IMR-90 (cell line): ENCODE results near the gene ZDHHC18. TPM values are rescaled to one million over a fixed set of nuclear protein-coding genes. Genes with fewer than 3 reads are reported as not detected.

Experiments
- ATAC-seq: fragments of 200-7000 bp; cut with Tn5 transposase; 2 replicates; pipeline ENCODE4 v1.9.1; 2020; ENCODE audit warnings: low read depth, mild to moderate bottlenecking, moderate library complexity
- BruUV-seq: library from RNA; stranded (reverse); fragments of 400-500 nt; replicated peaks from 2 replicates; lab custom pipeline; 2021; lab: Mats Ljungman, UMichigan
- CTCF ChIA-PET: fragments of 300-600 bp; formaldehyde crosslinking; extraction: SDS; loops from one replicate; lab custom pipeline; 2021; ENCODE audit warnings: antibody characterized with exemption; lab: Yijun Ruan, JAX
- POLR2A ChIA-PET: fragments of 300-600 bp; sonication (Branson Sonifier 250); formaldehyde crosslinking; loops from one replicate; lab custom pipeline; 2022; ENCODE audit warnings: antibody characterized with exemption; ENCODE audit not compliant: unreplicated experiment; lab: Charles Lee
- DNase-seq: peaks from one replicate; pipeline ENCODE4 v3.0.0; 2013
- H2AFZ ChIP-seq: replicated peaks from 2 replicates; pipeline ENCODE3; 2013; ENCODE audit warnings: low read length, mild to moderate bottlenecking; ENCODE audit not compliant: poor library complexity
- H2AK5ac ChIP-seq: 2 replicates; pipeline ENCODE4 v1.6.1; 2013; ENCODE audit warnings: low read depth, low read length, inconsistent platforms
- H2AK9ac ChIP-seq: replicated peaks from 2 replicates; pipeline ENCODE3; 2013; ENCODE audit warnings: mild to moderate bottlenecking, low read depth, low read length, moderate library complexity; ENCODE audit not compliant: poor library complexity
- H2BK120ac ChIP-seq: 2 replicates; pipeline ENCODE4 v1.6.1; 2013; ENCODE audit warnings: low read depth, low read length, inconsistent platforms
- H2BK15ac ChIP-seq: 3 replicates; pipeline ENCODE4 v1.6.1; 2013; ENCODE audit warnings: low read depth, low read length, inconsistent platforms
- H2BK20ac ChIP-seq: 2 replicates; pipeline ENCODE4 v1.6.1; 2013; ENCODE audit warnings: low read depth, mild to moderate bottlenecking, inconsistent platforms, low read length, moderate library complexity
- H2BK5ac ChIP-seq: 2 replicates; pipeline ENCODE4 v1.6.1; 2013; ENCODE audit warnings: mild to moderate bottlenecking, low read depth, low read length, inconsistent platforms; ENCODE audit not compliant: poor library complexity, severe bottlenecking
- H3K14ac ChIP-seq: replicated peaks from 2 replicates; pipeline ENCODE4 v1.6.1; 2013; ENCODE audit warnings: low read depth, low read length, inconsistent platforms
- H3K18ac ChIP-seq: 2 replicates; pipeline ENCODE4 v1.6.1; 2013; ENCODE audit warnings: low read depth, low read length, control low read depth
- H3K23ac ChIP-seq: 2 replicates; pipeline ENCODE4 v1.6.1; 2013; ENCODE audit warnings: low read depth, low read length, inconsistent platforms
- H3K27ac ChIP-seq: 2 replicates; pipeline ENCODE4 v1.5.1; 2013; ENCODE audit warnings: mild to moderate bottlenecking, control low read depth, low read length; ENCODE audit not compliant: insufficient read depth
- H3K27me3 ChIP-seq: 2 replicates; pipeline ENCODE4 v1.6.1; 2013; ENCODE audit warnings: low read length; ENCODE audit not compliant: control insufficient read depth, insufficient read depth
- H3K36me3 ChIP-seq: 2 replicates; pipeline ENCODE4 v1.6.1; 2013; ENCODE audit warnings: low read length, mixed read lengths; ENCODE audit not compliant: control insufficient read depth, insufficient read depth
- H3K4ac ChIP-seq: 2 replicates; pipeline ENCODE4 v1.6.1; 2013; ENCODE audit warnings: low read depth, low read length, inconsistent platforms
- H3K4me1 ChIP-seq: 2 replicates; pipeline ENCODE4 v1.6.1; 2013; ENCODE audit warnings: low read length, mixed read lengths; ENCODE audit not compliant: control insufficient read depth, insufficient read depth
- H3K4me2 ChIP-seq: 2 replicates; pipeline ENCODE4 v1.6.1; 2013; ENCODE audit warnings: low read depth, mild to moderate bottlenecking, control low read depth, low read length, moderate library complexity
- H3K4me3 ChIP-seq: 2 replicates; pipeline ENCODE4 v1.5.1; 2013; ENCODE audit warnings: low read depth, mild to moderate bottlenecking, control low read depth, low read length, moderate library complexity; ENCODE audit not compliant: insufficient read depth
- H3K56ac ChIP-seq: 2 replicates; pipeline ENCODE4 v1.6.1; 2013; ENCODE audit warnings: low read length, inconsistent platforms; ENCODE audit not compliant: insufficient read depth; ENCODE audit errors: extremely low read depth
- H3K79me1 ChIP-seq, 2 experiments: 2 replicates each; pipeline ENCODE4 v1.6.1; 2013; ENCODE audit warnings: low read length in 2 of 2, inconsistent platforms in 1 of 2, low read depth in 1 of 2
- H3K9ac ChIP-seq: 2 replicates; pipeline ENCODE4 v1.6.1; 2013; ENCODE audit warnings: low read depth, low read length, control low read depth
- H3K9me1 ChIP-seq: 2 replicates; pipeline ENCODE4 v1.6.1; 2013; ENCODE audit warnings: low read length, inconsistent platforms; ENCODE audit not compliant: insufficient read depth
- H3K9me3 ChIP-seq: 2 replicates; pipeline ENCODE4 v1.6.1; 2013; ENCODE audit warnings: low read length; ENCODE audit not compliant: control insufficient read depth, insufficient read depth
- H4K20me1 ChIP-seq: 2 replicates; pipeline ENCODE4 v1.6.1; 2013; ENCODE audit warnings: low read length, inconsistent platforms; ENCODE audit not compliant: insufficient read depth
- H4K5ac ChIP-seq: 2 replicates; pipeline ENCODE4 v1.6.1; 2013; ENCODE audit warnings: mild to moderate bottlenecking, low read depth, low read length, control low read depth
- H4K8ac ChIP-seq, 2 experiments: 2 replicates each; pipeline ENCODE4 v1.6.1; 2013; ENCODE audit warnings: low read depth in 2 of 2, low read length in 2 of 2, control low read depth in 1 of 2, inconsistent platforms in 1 of 2
- H4K91ac ChIP-seq: 2 replicates; pipeline ENCODE4 v1.6.1; 2013; ENCODE audit warnings: low read depth, low read length, inconsistent platforms; ENCODE audit not compliant: insufficient read depth
- BHLHE40 ChIP-seq: fragments of 150-350 bp; IDR thresholded peaks from 2 replicates; pipeline ENCODE4 v1.6.1; 2016; ENCODE audit warnings: mild to moderate bottlenecking, low read depth, low read length
- CEBPB ChIP-seq: IDR thresholded peaks from 2 replicates; pipeline ENCODE4 v1.6.1; 2012; ENCODE audit warnings: low read depth, low read length, improper control_type of control experiment
- CHD1 ChIP-seq: IDR thresholded peaks from 2 replicates; pipeline ENCODE4 v1.6.1; 2012; ENCODE audit warnings: low read depth, low read length, improper control_type of control experiment
- CTCF ChIP-seq: conservative IDR thresholded peaks from 2 replicates; pipeline ENCODE4 v1.5.1; 2012; ENCODE audit warnings: mild to moderate bottlenecking, low read depth, low read length, improper control_type of control experiment
- ELK1 ChIP-seq: fragments of 150-350 bp; IDR thresholded peaks from 2 replicates; pipeline ENCODE4 v1.6.1; 2016; ENCODE audit warnings: low read depth, mild to moderate bottlenecking, low read length, moderate library complexity, borderline replicate concordance
- FOS ChIP-seq: fragments of 150-350 bp; IDR thresholded peaks from 2 replicates; pipeline ENCODE4 v1.6.1; 2016; ENCODE audit warnings: low read depth, low read length
- MAFK ChIP-seq: IDR thresholded peaks from 2 replicates; pipeline ENCODE4 v1.6.1; 2012; ENCODE audit warnings: low read depth, low read length, improper control_type of control experiment
- MAZ ChIP-seq: IDR thresholded peaks from 2 replicates; pipeline ENCODE4 v1.6.1; 2012; ENCODE audit warnings: low read depth, mild to moderate bottlenecking, low read length, improper control_type of control experiment, moderate library complexity, borderline replicate concordance
- MXI1 ChIP-seq: IDR thresholded peaks from 2 replicates; pipeline ENCODE4 v1.6.1; 2012; ENCODE audit warnings: low read depth, mild to moderate bottlenecking, low read length, moderate library complexity, borderline replicate concordance
- NFE2L2 ChIP-seq: fragments of 150-350 bp; IDR thresholded peaks from 2 replicates; pipeline ENCODE4 v1.6.1; 2016; ENCODE audit warnings: low read depth, mild to moderate bottlenecking, low read length
- POLR2A ChIP-seq: IDR thresholded peaks from 2 replicates; pipeline ENCODE4 v1.6.1; 2012; ENCODE audit warnings: mild to moderate bottlenecking, low read depth, low read length
- RAD21 ChIP-seq: IDR thresholded peaks from 2 replicates; pipeline ENCODE4 v1.6.1; 2012; ENCODE audit warnings: low read length, improper control_type of control experiment
- RCOR1 ChIP-seq: IDR thresholded peaks from 2 replicates; pipeline ENCODE4 v1.6.1; 2012; ENCODE audit warnings: mild to moderate bottlenecking, low read length, improper control_type of control experiment; ENCODE audit not compliant: insufficient replicate concordance
- RFX5 ChIP-seq: IDR thresholded peaks from 2 replicates; pipeline ENCODE4 v1.8.0; 2012; ENCODE audit warnings: low read depth, mild to moderate bottlenecking, low read length, moderate library complexity
- SMC3 ChIP-seq: fragments of 150-350 bp; IDR thresholded peaks from 2 replicates; pipeline ENCODE4 v1.6.1; 2016; ENCODE audit warnings: low read depth, mild to moderate bottlenecking, antibody characterized with exemption, low read length, moderate library complexity
- USF2 ChIP-seq: fragments of 150-350 bp; IDR thresholded peaks from 2 replicates; pipeline ENCODE4 v1.6.1; 2017; ENCODE audit warnings: mild to moderate bottlenecking, antibody characterized with exemption, low read length, low read depth
- WGBS, 2 experiments: methylation state at CpG; one replicate each; pipeline versions ENCODE4 v1.1.5 to v1.1.7; 2013; ENCODE audit warnings: missing lambda C conversion rate in 2 of 2; ENCODE audit not compliant: insufficient read length in 1 of 2; ENCODE audit errors: extremely low coverage in 2 of 2; 5-methylcytosine and 5-hydroxymethylcytosine counted together
- dilution Hi-C: fragments of 300-500 bp; cut with HindIII; formaldehyde crosslinking; loops from one replicate; pipeline ENCODE4 v1.14.3; 2018; ENCODE audit warnings: low sequenced_read_pairs; ENCODE audit not compliant: unreplicated experiment
- in situ Hi-C: fragments of 300-500 bp; cut with MboI; formaldehyde crosslinking; loops from 3 replicates; pipeline ENCODE4 v1.14.3; 2019; ENCODE audit warnings: low sequenced_read_pairs, inconsistent platforms, mixed read lengths
- intact Hi-C: fragments of 100-400 bp; cut with micrococcal nuclease; formaldehyde crosslinking; loops from 2 replicates; pipeline ENCODE4 v1.10.0; 2022
- polyA plus RNA-seq, 3 experiments: library from polyadenylated mRNA; depleted of rRNA; stranded (reverse); fragments of >200 nt; gene quantifications; 2 replicates each; pipeline ENCODE4 v1.2.3, GENCODE V29; 2012; ENCODE audit warnings: low replicate concordance in 1 of 3
- total RNA-seq: library from RNA; depleted of rRNA; stranded (reverse); fragments of >200 nt; gene quantifications from 2 replicates; pipeline ENCODE4 v1.2.3, GENCODE V29; 2012

Gene ZDHHC18
- total and polyA plus RNA-seq, 2 of the 4 experiments (the other 2 are of a cell fraction): 12.5 to 37.0 TPM

GRCh38 chr1:26791148-26791547 lies 35.3 kb upstream of the ZDHHC18 start:
- no peak overlapping the region for H3K14ac ChIP-seq
- H3K27me3 ChIP-seq: no peaks in the 10 kb centered on the region
- no peak overlapping the region for H4K5ac ChIP-seq
- intact Hi-C loops (no loop called here), in situ Hi-C loops (no loop called here), dilution Hi-C loops (loop anchor here (25.0 kb wide), 1 partner anchor 204 kb away; no protein-coding TSS in a partner anchor)
- H4K8ac ChIP-seq: no peak overlapping the region
- no peak overlapping the region for H3K4ac ChIP-seq
- H2AFZ ChIP-seq: no peak overlapping the region
- no peak overlapping the region for H3K27ac ChIP-seq
- ATAC-seq (no peak), DNase-seq (no peak)
- no CpG with 5 or more reads among the region's 6 CpGs for WGBS, 2 experiments
- POLR2A ChIA-PET: interaction anchor here (0.5 to 1.1 kb wide), 2 partner anchors 8 to 35 kb away, joined by 3 read pairs; no protein-coding TSS in a partner anchor
- H3K4me3 ChIP-seq: no peak overlapping the region
- peaks cover under 1% of the 10 kb centered on the region for H3K9me1 ChIP-seq
- no peak overlapping the region for H2BK15ac ChIP-seq
- no peak overlapping the region for H4K91ac ChIP-seq
- BruUV-seq: no TSS peak
- no peak overlapping the region for H2AK9ac ChIP-seq
- H2BK20ac ChIP-seq: no peak overlapping the region
- no peak overlapping the region for H2BK5ac ChIP-seq
- no peak overlapping the region for H3K18ac ChIP-seq
- H3K9ac ChIP-seq: no peak overlapping the region
- no peak overlapping the region for H3K56ac ChIP-seq
- H3K79me1 ChIP-seq: peaks cover 13 to 25% of the 10 kb centered on the region in 2 experiments; a peak in 3 of 4 replicates
- no peaks in the 10 kb centered on the region for H3K9me3 ChIP-seq
- H3K4me1 ChIP-seq: peaks cover 18% of the 10 kb centered on the region
- H2BK120ac ChIP-seq: no peak overlapping the region
- H3K23ac ChIP-seq: no peak overlapping the region
- H2AK5ac ChIP-seq: no peak overlapping the region
- H3K36me3 ChIP-seq: peaks cover 11% of the 10 kb centered on the region
- TF ChIP-seq CTCF (no peak), MAZ (no peak), BHLHE40 (no peak), FOS (no peak), POLR2A (no peak), USF2 (no peak), ELK1 (no peak), CEBPB (no peak), RCOR1 (no peak), RAD21 (no peak), RFX5 (no peak), SMC3 (no peak), NFE2L2 (no peak), CHD1 (no peak), MAFK (no peak), MXI1 (no peak)
- CTCF ChIA-PET: interaction anchor here (1.3 to 4.7 kb wide), 2 partner anchors 8 to 189 kb away, joined by 6 to 20 read pairs; no protein-coding TSS in a partner anchor
- no peak overlapping the region for H3K4me2 ChIP-seq
- no peaks in the 10 kb centered on the region for H4K20me1 ChIP-seq
